Measurements from ENCODE around the gene AKT1S1. TPM values are rescaled to one million over a fixed set of nuclear protein-coding genes. Genes with fewer than 3 reads are reported as not detected.
A peak's percentile ranks its signal among the peaks of the same experiment; 100 is the strongest.

Gene AKT1S1
- polyA plus RNA-seq, 1 experiment = 42.0 TPM

- CTCF ChIA-PET = no interaction called here
- POLR2A ChIA-PET = no interaction called here
- no peak for TF ChIP-seq CTCF (IDR thresholded peaks at IDR 0.05; ENCODE audit: insufficient read depth, low read depth, low read length)
- Histone ChIP-seq H3K36me3 (ENCODE audit: control insufficient read depth, insufficient read depth, low read length) (peaks cover 43% of the 10 kb centered on the region), H3K27me3 (ENCODE audit: control insufficient read depth, insufficient read depth, low read length) (no peaks in the 10 kb centered on the region), H3K4me3 (ENCODE audit: low read depth, low read length) (no peak overlapping the region)
- DNase-seq (ENCODE audit: low read depth) = no peak
These were observed 21.9 kb downstream of the AKT1S1 start for GRCh38 chr19:49855277-49855675.

- ChIA-PET POLR2A (no interaction called here), CTCF (interaction anchor here (1.3 kb wide), 1 partner anchor 8 kb away, joined by 3 read pairs; no protein-coding TSS in a partner anchor)
- TF ChIP-seq CTCF (IDR thresholded peaks at IDR 0.05; ENCODE audit: insufficient read depth, low read depth, low read length) = no peak
- H3K27me3 ChIP-seq (ENCODE audit: control insufficient read depth, insufficient read depth, low read length) = no peaks in the 10 kb centered on the region
- H3K36me3 ChIP-seq (ENCODE audit: control insufficient read depth, insufficient read depth, low read length) = peaks cover 39% of the 10 kb centered on the region
- DNase-seq (ENCODE audit: low read depth) = no peak
- H3K4me3 ChIP-seq (ENCODE audit: low read depth, low read length) = no peak overlapping the region
These were observed 22.5 kb downstream of the AKT1S1 start for GRCh38 chr19:49854378-49855263.

- CTCF ChIA-PET = interaction anchor here (0.6 to 1.3 kb wide), 2 partner anchors 8 to 66 kb away, joined by 3 to 4 read pairs; no protein-coding TSS in a partner anchor
- Histone ChIP-seq H3K36me3 (ENCODE audit: control insufficient read depth, insufficient read depth, low read length) (peaks cover 37% of the 10 kb centered on the region), H3K4me3 (ENCODE audit: low read depth, low read length) (no peak overlapping the region)
These were observed 23.2 kb downstream of the AKT1S1 start for GRCh38 chr19:49853852-49854377.

GRCh38 chr19:49852631-49853126 is 24.5 kb downstream of the AKT1S1 start:
- no peaks in the 10 kb centered on the region for H3K27me3 ChIP-seq (ENCODE audit: control insufficient read depth, insufficient read depth, low read length)
- H3K4me3 ChIP-seq (ENCODE audit: low read depth, low read length) = peak overlapping the region; percentile 70
- ChIA-PET POLR2A (interaction anchor here (0.7 kb wide), 1 partner anchor 13 kb away, joined by 11 read pairs; no protein-coding TSS in a partner anchor), CTCF (no interaction called here)
- no peak for DNase-seq (ENCODE audit: low read depth)
- H3K36me3 ChIP-seq (ENCODE audit: control insufficient read depth, insufficient read depth, low read length) = peaks cover 26% of the 10 kb centered on the region
- TF ChIP-seq CTCF (IDR thresholded peaks at IDR 0.05; ENCODE audit: insufficient read depth, low read depth, low read length) = no peak

More at GRCh38 chr19:49853852-49854377, 23.2 kb downstream of the AKT1S1 start:
- POLR2A ChIA-PET = no interaction called here
- H3K27me3 ChIP-seq (ENCODE audit: control insufficient read depth, insufficient read depth, low read length) = no peaks in the 10 kb centered on the region
- no peak for TF ChIP-seq CTCF (IDR thresholded peaks at IDR 0.05; ENCODE audit: insufficient read depth, low read depth, low read length)
- no peak for DNase-seq (ENCODE audit: low read depth)
